Cardiac muscle cell (in vitro differentiated cells and primary cell): ENCODE results near the gene KCNS1. TPM values are rescaled to one million over a fixed set of nuclear protein-coding genes. Genes with fewer than 3 reads are reported as not detected.

Experiments used
- DNase-seq, 2 donors: peaks; one replicate each; pipeline versions ENCODE4 v3.0.0 to v3.0.0-alpha.2; 2010 to 2017; ENCODE audit warnings: low read depth in 1 of 2, low spot score in 1 of 2
- H3K27ac ChIP-seq: fragments of 200-600 bp; sonication (generic); 2 replicates; pipeline ENCODE4 v1.5.1; 2016
- H3K27me3 ChIP-seq: fragments of 200-600 bp; sonication (generic); 2 replicates; pipeline ENCODE4 v1.6.0; 2016; ENCODE audit warnings: control low read depth
- H3K36me3 ChIP-seq: fragments of 200-600 bp; sonication (generic); 2 replicates; pipeline ENCODE4 v1.5.1; 2016; ENCODE audit warnings: control low read depth
- H3K4me1 ChIP-seq: fragments of 200-600 bp; sonication (generic); 2 replicates; pipeline ENCODE4 v1.8.1; 2017; ENCODE audit warnings: low read depth, mild to moderate bottlenecking, mixed run types
- H3K4me3 ChIP-seq: fragments of 200-600 bp; sonication (generic); 2 replicates; pipeline ENCODE4 v1.5.1; 2016; ENCODE audit warnings: mild to moderate bottlenecking
- H3K9me3 ChIP-seq: fragments of 200-600 bp; sonication (generic); 2 replicates; pipeline ENCODE4 v1.5.1; 2017; ENCODE audit warnings: low read depth, mild to moderate bottlenecking, control low read depth
- polyA plus RNA-seq: library from polyadenylated mRNA; unstranded; fragments of >200 nt; fragmentation: Nextera tagmentation; extraction: Ambion mirVana; gene quantifications from 2 replicates; pipeline ENCODE4 v1.2.1, GENCODE V29; 2016
- total RNA-seq: library from RNA; depleted of rRNA; stranded (reverse); fragments of >200 nt; gene quantifications from 2 replicates; pipeline ENCODE4 v1.2.3, GENCODE V29; 2016
- TF ChIP-seq, protein P1 (sequence below): IDR thresholded peaks from 2 replicates; pipeline ENCODE4 v1.5.1; 2012; ENCODE audit warnings: low read depth, mild to moderate bottlenecking, low read length

The KCNS1 gene
- total and polyA plus RNA-seq, 2 experiments from 2014 or later = not detected

- TF ChIP-seq, protein P1, sequence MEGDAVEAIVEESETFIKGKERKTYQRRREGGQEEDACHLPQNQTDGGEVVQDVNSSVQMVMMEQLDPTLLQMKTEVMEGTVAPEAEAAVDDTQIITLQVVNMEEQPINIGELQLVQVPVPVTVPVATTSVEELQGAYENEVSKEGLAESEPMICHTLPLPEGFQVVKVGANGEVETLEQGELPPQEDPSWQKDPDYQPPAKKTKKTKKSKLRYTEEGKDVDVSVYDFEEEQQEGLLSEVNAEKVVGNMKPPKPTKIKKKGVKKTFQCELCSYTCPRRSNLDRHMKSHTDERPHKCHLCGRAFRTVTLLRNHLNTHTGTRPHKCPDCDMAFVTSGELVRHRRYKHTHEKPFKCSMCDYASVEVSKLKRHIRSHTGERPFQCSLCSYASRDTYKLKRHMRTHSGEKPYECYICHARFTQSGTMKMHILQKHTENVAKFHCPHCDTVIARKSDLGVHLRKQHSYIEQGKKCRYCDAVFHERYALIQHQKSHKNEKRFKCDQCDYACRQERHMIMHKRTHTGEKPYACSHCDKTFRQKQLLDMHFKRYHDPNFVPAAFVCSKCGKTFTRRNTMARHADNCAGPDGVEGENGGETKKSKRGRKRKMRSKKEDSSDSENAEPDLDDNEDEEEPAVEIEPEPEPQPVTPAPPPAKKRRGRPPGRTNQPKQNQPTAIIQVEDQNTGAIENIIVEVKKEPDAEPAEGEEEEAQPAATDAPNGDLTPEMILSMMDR = no peak
- H3K4me3 ChIP-seq = no peak overlapping the region
- DNase-seq = no peak
- H3K27me3 ChIP-seq = no peaks in the 10 kb centered on the region
- H3K9me3 ChIP-seq = no peaks in the 10 kb centered on the region
- no peak overlapping the region for H3K27ac ChIP-seq
- no peaks in the 10 kb centered on the region for H3K36me3 ChIP-seq
- no peaks in the 10 kb centered on the region for H3K4me1 ChIP-seq
These were observed 11.8 kb upstream of the KCNS1 start for GRCh38 chr20:45112754-45113153.

DNA sequence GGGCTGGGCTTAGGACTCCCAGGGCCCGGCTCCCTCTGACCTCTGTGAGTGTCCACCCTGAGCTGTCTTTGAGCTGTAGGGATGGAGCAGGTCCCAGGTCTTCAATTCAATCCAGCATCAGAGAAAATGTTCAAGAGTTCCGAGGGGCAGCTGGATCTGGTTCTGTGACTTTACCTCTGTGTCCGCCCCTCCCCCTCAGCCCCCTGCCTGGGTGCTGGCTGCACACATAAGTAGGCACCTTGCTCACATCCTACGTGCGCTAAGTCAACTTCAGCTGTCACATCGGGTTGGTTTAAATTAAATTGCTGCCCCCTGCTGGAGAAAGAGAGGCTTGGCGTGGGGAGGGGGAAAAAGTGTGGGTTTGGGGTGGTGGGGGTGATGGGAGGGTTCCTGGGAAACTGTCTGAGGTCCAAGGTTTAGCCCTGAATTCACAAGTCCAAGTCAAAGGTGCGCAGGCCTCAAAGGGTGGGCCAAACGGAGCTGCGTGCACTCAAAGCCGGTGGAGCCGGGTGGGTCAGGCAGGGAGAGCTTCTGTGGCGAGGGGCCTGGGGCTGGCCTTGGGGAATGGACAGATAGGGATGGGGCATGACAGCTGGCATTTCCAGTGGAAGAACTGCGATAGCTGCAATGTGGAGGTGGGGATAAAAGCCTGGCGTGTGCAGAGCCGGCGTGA is 11.0 kb upstream of the KCNS1 start:
- TF ChIP-seq, protein P1 = peak; percentile 53
- no peaks in the 10 kb centered on the region for H3K9me3 ChIP-seq
- no peak for DNase-seq
- no peaks in the 10 kb centered on the region for H3K4me1 ChIP-seq
- H3K27ac ChIP-seq = no peak overlapping the region
- no peaks in the 10 kb centered on the region for H3K27me3 ChIP-seq
- no peaks in the 10 kb centered on the region for H3K36me3 ChIP-seq
- no peak overlapping the region for H3K4me3 ChIP-seq

- TF ChIP-seq, protein P1 = no peak
These were observed 10.4 kb upstream of the KCNS1 start for GRCh38 chr20:45111285-45111684.

GRCh38 chr20:45110301-45110700 is 9.4 kb upstream of the KCNS1 start:
- no peak overlapping the region for H3K27ac ChIP-seq
- no peaks in the 10 kb centered on the region for H3K4me1 ChIP-seq
- H3K27me3 ChIP-seq = no peaks in the 10 kb centered on the region
- H3K36me3 ChIP-seq = no peaks in the 10 kb centered on the region
- DNase-seq = no peak
- no peaks in the 10 kb centered on the region for H3K9me3 ChIP-seq
- TF ChIP-seq, protein P1 = no peak
- H3K4me3 ChIP-seq = no peak overlapping the region

More at GRCh38 chr20:45111285-45111684, 10.4 kb upstream of the KCNS1 start:
- Histone ChIP-seq H3K27me3 (no peaks in the 10 kb centered on the region), H3K9me3 (no peaks in the 10 kb centered on the region), H3K4me1 (no peaks in the 10 kb centered on the region), H3K27ac (no peak overlapping the region), H3K4me3 (no peak overlapping the region), H3K36me3 (no peaks in the 10 kb centered on the region)
- DNase-seq = no peak

DNA sequence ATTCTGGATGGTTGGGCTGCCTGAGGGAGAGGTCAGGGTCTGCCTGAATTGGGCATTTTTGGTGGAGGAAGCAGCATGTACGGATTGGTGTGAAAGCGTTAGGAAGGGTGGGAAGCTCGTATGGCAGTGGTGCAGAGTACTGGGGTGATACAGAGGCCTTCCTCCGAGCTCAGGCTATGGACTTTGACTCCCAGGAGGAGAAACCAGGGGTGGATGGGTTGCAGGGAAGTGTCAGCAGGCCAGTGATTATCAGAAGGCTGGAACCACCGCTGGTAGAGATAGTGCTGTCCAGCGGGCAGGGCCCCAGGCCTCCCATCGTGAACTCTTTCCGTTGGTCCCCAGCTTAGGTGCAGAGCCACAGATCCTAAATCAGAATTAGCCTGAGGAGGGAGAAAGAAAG is 8.7 kb upstream of the KCNS1 start:
- TF ChIP-seq, protein P1 = no peak
- Histone ChIP-seq H3K27ac (no peak overlapping the region), H3K27me3 (no peaks in the 10 kb centered on the region), H3K4me1 (no peaks in the 10 kb centered on the region), H3K4me3 (no peak overlapping the region), H3K36me3 (no peaks in the 10 kb centered on the region), H3K9me3 (no peaks in the 10 kb centered on the region)
- DNase-seq = no peak

GRCh38 chr20:45105317-45105716 is 4.4 kb upstream of the KCNS1 start:
- TF ChIP-seq, protein P1 = no peak
- no peak overlapping the region for H3K27ac ChIP-seq
- H3K36me3 ChIP-seq = no peaks in the 10 kb centered on the region
- no peak overlapping the region for H3K4me3 ChIP-seq
- H3K9me3 ChIP-seq = no peaks in the 10 kb centered on the region
- peaks cover 13% of the 10 kb centered on the region for H3K27me3 ChIP-seq
- H3K4me1 ChIP-seq = no peaks in the 10 kb centered on the region
- DNase-seq = no peak
